GM21723 (cell line): ENCODE measurements around the gene MREG.
A peak's percentile ranks its signal among the peaks of the same experiment; 100 is the strongest.

ENCODE experiments used
- ATAC-seq: cut with Tn5 transposase; IDR thresholded peaks from one replicate; pipeline ENCODE4 v1.9.1; 2021; ENCODE audit warnings: mild to moderate bottlenecking, moderate library complexity; ENCODE audit not compliant: unreplicated experiment

MREG gene

GRCh38 chr2:215920244-215921100 lies 92.9 kb downstream of the MREG start:
- ATAC-seq, result peak; percentile 53

- no peak for ATAC-seq
Observed at GRCh38 chr2:215919624-215920243, 93.6 kb downstream of the MREG start.

GRCh38 chr2:215918901-215919599 lies 94.3 kb downstream of the MREG start:
- no peak for ATAC-seq

GRCh38 chr2:215917953-215918620 lies 95.3 kb downstream of the MREG start:
- ATAC-seq, result peak; percentile 84

- ATAC-seq, result no peak
Observed at GRCh38 chr2:215915441-215915840, 97.9 kb downstream of the MREG start.

GRCh38 chr2:215914777-215915165 lies 98.6 kb downstream of the MREG start:
- ATAC-seq, result no peak

GRCh38 chr2:215914054-215914776 lies 99.1 kb downstream of the MREG start:
- no peak for ATAC-seq

GRCh38 chr2:215912299-215912842 lies 101.0 kb downstream of the MREG start:
- ATAC-seq, result no peak

- no peak for ATAC-seq
Observed at GRCh38 chr2:215911301-215912085, 101.9 kb downstream of the MREG start.

GRCh38 chr2:215910180-215910579 lies 103.2 kb downstream of the MREG start:
- ATAC-seq, result no peak

- no peak for ATAC-seq
Observed at GRCh38 chr2:215907147-215907546, 106.2 kb downstream of the MREG start.

- ATAC-seq, result no peak
Observed at GRCh38 chr2:215906458-215906857, 106.9 kb downstream of the MREG start.

- ATAC-seq, result no peak
Observed at GRCh38 chr2:215905691-215906090, 107.7 kb downstream of the MREG start.

GRCh38 chr2:215904101-215904500 lies 109.2 kb downstream of the MREG start:
- ATAC-seq, result no peak

GRCh38 chr2:215903203-215903602 lies 110.1 kb downstream of the MREG start:
- no peak for ATAC-seq

GRCh38 chr2:215901796-215902195 lies 111.6 kb downstream of the MREG start:
- ATAC-seq, result no peak

- ATAC-seq, result peak; percentile 84
Observed at GRCh38 chr2:215900843-215901242, 112.5 kb downstream of the MREG start.

- no peak for ATAC-seq
Observed at GRCh38 chr2:215900203-215900611, 113.1 kb downstream of the MREG start.
